Activated CD4-positive, CD25-positive, alpha-beta regulatory T cell treated with anti-CD3 and anti-CD28 coated beads, Interleukin-2, amount 50 U/mL, for 72 hours (primary cell): ENCODE data around the gene DCST1.

Experiments
- DNase-seq: peaks from one replicate; pipeline ENCODE4 v3.0.0; 2021

DCST1 gene

GRCh38 chr1:155014709-155015508 is 18.7 kb upstream of the DCST1 start:
- DNase-seq = no peak

GRCh38 chr1:155015527-155016230 is 17.9 kb upstream of the DCST1 start:
- DNase-seq = no peak

- DNase-seq = no peak
These were observed 17.3 kb upstream of the DCST1 start for GRCh38 chr1:155016231-155016831.

- peak; percentile 86 for DNase-seq
These were observed 16.3 kb upstream of the DCST1 start for GRCh38 chr1:155017041-155017945.

GRCh38 chr1:155017946-155018316 is 15.7 kb upstream of the DCST1 start:
- DNase-seq = no peak

GRCh38 chr1:155018617-155019348 is 14.8 kb upstream of the DCST1 start:
- no peak for DNase-seq

- DNase-seq = no peak
These were observed 14.0 kb upstream of the DCST1 start for GRCh38 chr1:155019377-155020245.

GRCh38 chr1:155022136-155022926 is 11.3 kb upstream of the DCST1 start:
- no peak for DNase-seq

- DNase-seq = no peak
These were observed 10.7 kb upstream of the DCST1 start for GRCh38 chr1:155022927-155023236.

- no peak for DNase-seq
These were observed 10.0 kb upstream of the DCST1 start for GRCh38 chr1:155023627-155024026.

GRCh38 chr1:155024315-155024714 is 9.3 kb upstream of the DCST1 start:
- DNase-seq = no peak

- no peak for DNase-seq
These were observed 7.5 kb upstream of the DCST1 start for GRCh38 chr1:155026154-155026553.

GRCh38 chr1:155026588-155026987 is 7.0 kb upstream of the DCST1 start:
- no peak for DNase-seq

GRCh38 chr1:155029513-155030242 is 3.9 kb upstream of the DCST1 start:
- DNase-seq = no peak

- DNase-seq = no peak
These were observed 3.3 kb upstream of the DCST1 start for GRCh38 chr1:155030243-155030795.

GRCh38 chr1:155030899-155031298 is 2.7 kb upstream of the DCST1 start:
- no peak for DNase-seq

- no peak for DNase-seq
These were observed 738 bp upstream of the DCST1 start for GRCh38 chr1:155032886-155033285.

GRCh38 chr1:155034318-155035208 is 939 bp downstream of the DCST1 start:
- no peak for DNase-seq
